HG03521 (cell line): ENCODE measurements around the gene CHAF1A.
A peak's percentile ranks its signal among the peaks of the same experiment; 100 is the strongest.

Experiments
- ATAC-seq: cut with Tn5 transposase; IDR thresholded peaks from one replicate; pipeline ENCODE4 v1.9.1; 2021; ENCODE audit warnings: mild to moderate bottlenecking, moderate library complexity; ENCODE audit not compliant: unreplicated experiment

CHAF1A gene

GRCh38 chr19:4378886-4379285, 23.6 kb upstream of the CHAF1A start:
- no peak for ATAC-seq

DNA sequence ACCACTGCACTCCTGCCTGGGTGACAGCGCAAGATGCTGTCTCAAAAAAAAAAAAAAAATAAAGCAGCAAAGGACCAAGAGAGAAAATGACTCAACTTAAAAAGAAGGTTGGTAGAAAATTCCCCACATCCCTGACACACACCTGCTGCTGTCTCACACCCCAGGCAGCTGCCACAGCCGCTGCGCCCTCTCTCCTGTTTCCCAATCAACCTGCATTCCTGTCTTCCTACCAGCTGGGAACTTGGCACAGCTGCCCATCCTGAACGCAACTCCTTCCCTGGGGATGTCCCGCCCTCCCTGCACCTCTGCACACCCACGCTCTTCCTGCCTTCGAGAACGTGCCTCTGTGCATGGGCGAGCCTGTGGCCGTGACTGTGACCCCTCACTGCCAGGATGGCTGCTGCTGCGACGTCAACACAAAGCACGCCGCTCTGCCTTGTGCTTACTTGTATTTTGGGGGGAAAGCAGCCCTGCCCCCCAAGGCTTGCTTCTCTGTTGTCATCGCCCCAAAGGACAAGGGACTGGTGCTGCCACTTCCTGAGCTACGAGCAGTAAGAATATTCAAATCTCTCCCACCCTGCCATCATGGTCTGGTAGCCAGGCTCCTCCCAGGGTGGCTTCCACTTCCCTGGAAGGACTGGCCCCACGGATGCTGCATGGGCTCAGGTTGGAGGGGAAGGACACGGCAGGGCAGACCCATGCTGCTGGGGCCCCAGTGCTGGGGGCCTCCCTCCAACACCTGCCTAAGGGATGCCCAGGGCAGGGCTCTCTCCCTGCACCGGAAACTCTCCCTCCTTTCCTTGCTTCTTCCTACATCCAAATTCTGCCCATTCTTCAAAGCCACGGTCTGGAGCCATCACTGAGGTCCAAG, 22.8 kb upstream of the CHAF1A start:
- ATAC-seq = no peak

DNA sequence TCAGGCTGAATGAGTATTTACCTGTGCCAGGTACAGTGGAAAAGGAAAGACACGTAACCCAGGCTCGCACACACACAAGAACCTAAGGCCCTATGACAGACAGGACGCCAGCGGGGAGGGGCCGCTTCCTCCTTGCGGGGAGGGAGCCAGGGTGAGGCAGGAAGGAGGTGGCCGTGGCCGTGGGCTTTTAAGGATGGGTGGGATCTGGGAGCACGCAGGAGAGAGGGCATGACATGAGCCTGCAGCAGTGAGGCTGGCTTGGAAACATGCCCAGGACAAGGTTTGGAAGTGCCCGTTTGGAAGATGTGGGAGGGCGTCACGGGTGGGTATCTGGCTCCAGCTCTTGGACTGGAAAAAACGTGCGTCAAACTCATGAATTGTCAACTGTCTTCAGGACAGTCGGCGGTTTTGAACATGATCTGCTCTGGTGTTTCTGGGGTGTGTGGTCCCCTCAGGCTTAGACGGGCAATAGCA, 22.1 kb upstream of the CHAF1A start:
- no peak for ATAC-seq

- ATAC-seq = no peak
Observed at GRCh38 chr19:4385291-4386040, 17.0 kb upstream of the CHAF1A start.

- no peak for ATAC-seq
Observed at GRCh38 chr19:4386041-4386782, 16.2 kb upstream of the CHAF1A start.

- no peak for ATAC-seq
Observed at GRCh38 chr19:4388337-4389063, 13.9 kb upstream of the CHAF1A start.

DNA sequence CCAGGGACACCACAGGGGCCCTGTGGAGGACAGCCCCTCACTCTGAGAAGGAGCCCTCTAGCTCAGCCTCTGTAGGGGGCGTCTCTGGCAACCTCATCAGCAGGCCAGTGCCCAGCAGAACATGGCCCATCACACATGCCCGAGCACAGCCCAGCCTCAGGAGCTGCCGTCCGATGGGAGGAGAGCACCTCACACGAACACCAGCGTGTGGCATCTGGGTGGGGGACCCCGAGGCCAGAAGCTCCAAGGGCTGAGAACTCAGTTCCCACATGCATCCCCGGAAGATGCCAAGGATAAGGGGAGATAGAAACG, 13.4 kb upstream of the CHAF1A start:
- ATAC-seq = no peak

DNA sequence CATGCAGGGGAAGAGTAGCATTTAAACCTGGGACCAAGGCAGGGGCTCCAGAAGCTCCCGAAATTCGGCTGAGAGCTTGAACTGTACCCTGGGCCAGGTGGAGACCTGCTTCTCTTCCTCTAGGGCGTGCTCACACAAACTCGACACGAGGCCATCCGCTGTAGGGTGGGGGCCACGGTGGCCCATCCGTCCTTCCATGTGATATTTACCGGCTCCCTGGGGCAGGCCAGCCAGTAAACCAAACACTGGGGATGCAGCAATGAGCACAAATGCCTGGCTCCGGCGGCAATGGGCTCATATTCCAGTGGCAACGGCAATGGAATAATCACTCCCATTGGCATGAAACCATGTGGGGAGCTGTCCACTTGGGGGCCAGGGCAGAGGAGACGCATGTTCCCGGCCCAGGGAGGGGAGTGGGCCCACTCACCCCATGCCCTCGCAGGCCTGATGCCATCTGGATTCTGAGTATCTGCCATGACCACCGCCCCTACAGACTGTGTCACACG, 12.9 kb upstream of the CHAF1A start:
- ATAC-seq = no peak

DNA sequence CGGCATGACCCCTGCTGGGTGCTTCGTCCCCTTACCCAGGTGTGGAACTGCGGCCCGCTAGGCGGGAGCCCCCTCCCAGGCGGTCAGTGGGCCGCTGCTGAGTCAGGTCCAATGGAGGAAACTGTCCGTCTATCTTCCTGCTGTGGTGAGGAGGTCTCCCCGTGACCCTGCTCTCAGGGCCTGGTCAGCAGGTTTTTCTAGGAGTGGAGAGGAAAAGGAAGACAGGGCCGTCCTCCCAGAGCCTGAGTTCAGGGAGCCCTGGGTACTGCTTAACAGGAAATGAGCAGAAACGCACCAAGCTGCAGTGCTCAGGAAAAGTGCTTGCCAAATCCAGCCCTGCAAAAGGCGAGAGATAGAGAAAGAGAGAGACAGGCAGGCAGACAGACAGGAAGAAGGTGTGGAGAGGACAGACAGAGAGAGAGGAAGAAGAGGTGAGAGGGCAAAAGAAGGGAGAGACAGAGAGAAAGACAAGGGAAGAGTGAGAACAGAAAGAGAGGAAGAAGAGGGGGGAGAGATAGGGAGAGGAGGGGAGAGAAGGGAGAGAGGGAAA, 12.3 kb upstream of the CHAF1A start:
- no peak for ATAC-seq

DNA sequence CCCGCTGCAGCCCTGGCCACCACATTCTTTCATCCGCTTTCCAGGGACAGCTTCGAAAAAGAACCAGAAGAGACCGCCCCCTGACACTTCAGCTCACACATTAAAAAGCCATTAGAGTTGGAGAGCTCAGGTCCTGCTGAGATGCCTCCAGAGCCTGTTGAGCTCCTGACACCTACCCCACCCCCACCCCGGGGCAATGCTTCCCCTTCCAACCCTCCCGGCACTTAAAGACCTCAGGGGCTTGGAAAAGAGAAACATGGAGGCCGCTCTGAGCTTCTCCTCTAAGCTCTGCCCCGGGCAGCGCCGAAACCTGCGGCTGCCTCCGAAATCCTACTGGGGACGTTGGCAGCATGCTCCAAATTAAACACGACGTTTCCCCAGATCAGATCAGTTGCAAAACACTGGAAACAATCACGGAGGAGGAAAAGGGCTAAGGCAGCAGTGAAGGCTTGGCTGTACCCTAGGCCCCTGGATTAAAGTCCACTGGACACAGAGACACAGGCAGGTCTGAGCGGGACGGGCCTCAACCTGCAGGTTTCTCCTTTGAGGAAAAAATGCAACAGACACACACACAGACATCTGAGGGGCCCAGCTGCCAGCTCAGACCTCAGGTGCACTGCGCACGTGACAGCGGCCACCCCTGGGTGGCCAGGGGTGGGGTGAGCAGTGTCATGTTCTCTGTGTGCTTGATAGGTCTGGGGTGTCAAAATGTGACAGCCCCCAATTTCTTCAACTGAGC, 11.7 kb upstream of the CHAF1A start:
- no peak for ATAC-seq

DNA sequence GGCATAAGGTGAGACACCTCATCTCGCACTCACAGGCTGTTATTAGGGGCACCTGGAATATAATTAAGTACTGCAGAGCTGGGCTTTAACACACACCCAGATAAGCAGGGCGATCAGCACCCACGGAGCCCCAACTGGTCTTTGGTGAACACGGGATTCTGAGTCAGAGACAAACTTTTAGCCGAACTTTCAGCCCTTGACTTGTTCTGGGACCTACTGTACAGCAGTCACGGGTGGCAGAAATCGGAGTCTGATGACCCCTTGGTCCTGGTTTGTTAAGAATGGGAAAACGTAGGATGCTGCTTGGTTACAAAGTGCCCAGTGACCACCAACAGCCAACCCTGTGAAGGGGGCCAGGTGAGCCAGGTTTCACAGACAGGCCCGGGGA, 11.1 kb upstream of the CHAF1A start:
- no peak for ATAC-seq

GRCh38 chr19:4391701-4392483, 10.5 kb upstream of the CHAF1A start:
- no peak for ATAC-seq

DNA sequence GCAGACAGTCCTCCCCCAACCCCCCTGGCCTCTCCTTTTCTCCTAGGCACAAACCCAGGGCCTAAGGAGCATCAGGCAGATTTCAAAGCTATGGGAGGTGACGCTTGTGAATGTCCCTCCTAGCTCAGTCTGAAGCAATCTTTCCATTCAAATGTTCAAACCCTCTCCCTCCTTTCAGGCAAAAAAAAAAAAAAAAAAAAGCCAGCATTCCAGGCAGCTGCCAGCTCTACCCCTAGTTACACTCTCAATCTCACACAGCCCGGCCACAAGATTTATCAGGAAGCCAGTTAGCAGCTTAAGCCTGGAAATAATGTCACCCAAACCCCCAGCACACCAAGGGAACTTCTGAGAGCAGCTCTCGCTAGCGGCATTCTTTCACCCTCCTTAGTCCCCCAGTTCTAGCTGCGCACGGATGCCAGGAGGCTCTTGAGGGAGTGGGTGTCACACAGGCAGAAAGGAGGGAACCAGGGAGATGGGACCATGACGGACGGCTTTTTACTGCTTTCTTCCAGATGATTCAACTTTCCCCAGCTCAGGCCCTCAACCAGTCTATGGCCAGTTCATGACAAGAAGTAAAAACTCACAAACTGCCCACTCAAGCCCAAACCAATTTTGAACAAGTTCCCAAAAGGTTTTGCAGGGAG, 8.4 kb upstream of the CHAF1A start:
- no peak for ATAC-seq

- ATAC-seq = no peak
Observed at GRCh38 chr19:4396949-4397783, 5.3 kb upstream of the CHAF1A start.

DNA sequence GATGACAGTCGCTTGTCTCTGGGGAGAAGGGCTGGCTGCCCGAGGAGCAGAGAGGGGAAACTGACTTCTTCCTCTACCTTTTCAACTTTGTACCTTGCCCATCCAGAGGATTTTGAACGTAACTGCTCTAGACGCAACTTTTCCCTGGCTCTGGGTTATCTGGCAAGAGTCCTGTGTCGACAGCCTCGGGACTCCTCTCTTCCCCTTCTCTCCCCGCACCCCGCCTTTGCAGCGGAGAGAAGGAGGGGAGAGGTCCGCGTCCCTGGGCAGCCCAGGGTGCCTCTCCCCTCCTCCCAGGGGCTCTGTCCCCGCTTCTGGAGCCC, 2.7 kb upstream of the CHAF1A start:
- peak; percentile 6 for ATAC-seq

DNA sequence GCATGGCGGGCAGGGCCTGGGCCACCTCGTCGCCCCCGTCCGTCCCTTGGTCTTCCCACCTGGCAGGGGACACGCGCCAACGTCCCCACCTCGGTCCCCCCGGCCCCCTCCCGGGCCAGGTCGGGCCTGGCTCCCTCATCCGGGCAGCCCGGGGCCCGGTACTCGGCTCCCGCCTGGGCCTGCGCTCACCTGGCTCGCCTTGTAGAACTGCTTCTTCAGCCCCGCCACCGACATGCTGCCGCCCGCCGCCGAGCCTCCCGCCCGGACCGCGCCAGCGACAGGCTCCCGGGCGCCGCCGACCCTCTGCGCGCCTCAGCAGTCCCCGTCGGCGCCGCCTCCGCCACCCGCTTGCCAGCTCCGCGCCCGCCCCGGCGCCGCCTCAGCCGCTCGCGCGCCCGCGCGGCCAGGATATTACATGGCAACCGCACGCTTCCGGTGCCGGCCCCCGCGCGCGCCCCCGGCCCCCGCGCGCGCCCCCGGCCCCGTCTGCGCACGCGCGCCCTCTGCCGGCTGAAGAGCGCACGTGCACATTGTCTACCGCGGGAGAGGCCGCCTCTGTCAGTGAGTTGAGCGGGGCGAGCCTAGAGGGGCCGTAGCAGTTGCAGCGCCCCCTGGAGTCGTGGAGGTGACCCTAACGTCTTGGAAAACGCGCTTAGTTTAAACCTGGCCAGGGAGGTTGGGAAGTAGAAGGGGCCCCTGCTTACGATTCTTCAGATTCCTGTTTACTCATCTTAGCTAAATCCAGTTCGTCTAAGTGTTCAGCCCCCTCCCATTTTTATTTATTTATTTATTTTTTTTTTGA, 2.1 kb upstream of the CHAF1A start, which contains the start of gene SH3GL1:
Gene SH3GL1 (minus strand): TSS at position 413 of the 802 bp plus-strand sequence. CDS start 179 bp downstream, at position 234.
- ATAC-seq = peak; percentile 61

DNA sequence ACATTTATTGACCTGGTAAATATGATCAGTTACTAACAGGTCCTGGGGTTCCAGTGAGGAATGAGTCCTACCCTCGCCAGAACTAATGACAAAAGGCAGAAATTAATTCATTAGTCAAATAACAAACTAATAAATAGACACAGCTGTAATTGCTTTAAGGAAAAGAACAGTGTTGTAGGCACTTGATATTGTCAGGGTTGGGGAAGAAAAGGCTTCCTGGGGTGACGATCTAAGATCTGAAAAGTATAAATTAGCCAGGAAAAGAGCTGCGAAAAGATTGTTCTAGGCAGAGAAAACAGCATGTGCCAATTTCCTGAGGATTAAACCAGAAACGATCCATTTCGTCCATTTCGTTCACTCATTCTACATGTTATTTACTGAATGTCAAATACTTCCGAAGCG, 670 bp upstream of the CHAF1A start:
- ATAC-seq = no peak
